Measurements from ENCODE around the gene RANBP10. TPM values are rescaled to one million over a fixed set of nuclear protein-coding genes. Genes with fewer than 3 reads are reported as not detected.

The RANBP10 gene
- total and polyA plus RNA-seq, 4 donors = 6.7 to 23.0 (median 14.3) TPM

DNA sequence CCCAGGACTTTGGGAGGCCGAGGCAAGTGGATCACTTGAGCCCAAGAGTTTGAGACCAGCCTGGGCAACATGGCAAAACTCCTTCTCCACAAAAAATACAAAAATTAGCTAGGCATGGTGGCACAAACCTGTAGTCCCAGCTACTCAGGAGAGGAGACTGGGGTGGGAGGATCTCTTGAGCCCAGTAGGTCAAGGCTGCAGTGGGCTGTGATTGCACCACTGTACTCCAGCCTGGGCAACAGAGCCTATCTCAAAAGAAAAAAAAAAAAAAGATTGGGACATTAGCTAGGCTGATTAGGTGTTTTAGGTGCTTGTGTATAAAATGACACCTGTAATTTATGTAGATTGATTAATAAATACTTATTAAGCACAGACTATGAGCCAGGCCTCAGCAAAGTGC lies 97.3 kb downstream of the RANBP10 start:
- TF ChIP-seq, protein P1, sequence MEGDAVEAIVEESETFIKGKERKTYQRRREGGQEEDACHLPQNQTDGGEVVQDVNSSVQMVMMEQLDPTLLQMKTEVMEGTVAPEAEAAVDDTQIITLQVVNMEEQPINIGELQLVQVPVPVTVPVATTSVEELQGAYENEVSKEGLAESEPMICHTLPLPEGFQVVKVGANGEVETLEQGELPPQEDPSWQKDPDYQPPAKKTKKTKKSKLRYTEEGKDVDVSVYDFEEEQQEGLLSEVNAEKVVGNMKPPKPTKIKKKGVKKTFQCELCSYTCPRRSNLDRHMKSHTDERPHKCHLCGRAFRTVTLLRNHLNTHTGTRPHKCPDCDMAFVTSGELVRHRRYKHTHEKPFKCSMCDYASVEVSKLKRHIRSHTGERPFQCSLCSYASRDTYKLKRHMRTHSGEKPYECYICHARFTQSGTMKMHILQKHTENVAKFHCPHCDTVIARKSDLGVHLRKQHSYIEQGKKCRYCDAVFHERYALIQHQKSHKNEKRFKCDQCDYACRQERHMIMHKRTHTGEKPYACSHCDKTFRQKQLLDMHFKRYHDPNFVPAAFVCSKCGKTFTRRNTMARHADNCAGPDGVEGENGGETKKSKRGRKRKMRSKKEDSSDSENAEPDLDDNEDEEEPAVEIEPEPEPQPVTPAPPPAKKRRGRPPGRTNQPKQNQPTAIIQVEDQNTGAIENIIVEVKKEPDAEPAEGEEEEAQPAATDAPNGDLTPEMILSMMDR (IDR thresholded peaks at IDR 0.05; ENCODE audit: control extremely low read depth, extremely low read depth) = no peak
- H3K36me3 ChIP-seq (ENCODE audit: control insufficient read depth in 4 of 4, insufficient read depth in 4 of 4, low read length in 4 of 4) = no peaks in the 10 kb centered on the region
- no peaks in the 10 kb centered on the region for H3K27me3 ChIP-seq (ENCODE audit: control insufficient read depth in 3 of 3, insufficient read depth in 3 of 3, low read length in 2 of 3)
- no peak overlapping the region for H3K27ac ChIP-seq (ENCODE audit: low read depth in 1 of 2, low read length in 1 of 2)
- DNase-seq = no peak
- H3K4me3 ChIP-seq = no peak overlapping the region
- no peak overlapping the region for H3K9ac ChIP-seq (ENCODE audit: insufficient read depth in 1 of 2, low read length in 2 of 2)
- whole genome bisulfite sequencing, 2 donors = 87% methylated on average over 1 of the region's 1 CpG
- peaks cover 0 to 3% (median 0%) of the 10 kb centered on the region in 5 donors for H3K4me1 ChIP-seq (ENCODE audit: control insufficient read depth in 5 of 5, insufficient read depth in 5 of 5, low read length in 5 of 5)
- ATAC-seq (ENCODE audit: insufficient read depth, low FRiP score) = no peak
- no peaks in the 10 kb centered on the region for H3K9me3 ChIP-seq (ENCODE audit: control insufficient read depth in 4 of 4, insufficient read depth in 3 of 4, low read length in 3 of 4)

GRCh38 chr16:67708368-67708771 lies 98.0 kb downstream of the RANBP10 start:
- no peak for ATAC-seq (ENCODE audit: insufficient read depth, low FRiP score)

GRCh38 chr16:67707790-67708189 lies 98.6 kb downstream of the RANBP10 start:
- TF ChIP-seq, protein P1 (IDR thresholded peaks at IDR 0.05; ENCODE audit: control extremely low read depth, extremely low read depth) = no peak
- no peak for DNase-seq
- Histone ChIP-seq H3K36me3 (ENCODE audit: control insufficient read depth in 4 of 4, insufficient read depth in 4 of 4, low read length in 4 of 4) (no peaks in the 10 kb centered on the region), H3K9ac (ENCODE audit: insufficient read depth in 1 of 2, low read length in 2 of 2) (no peak overlapping the region), H3K4me1 (ENCODE audit: control insufficient read depth in 5 of 5, insufficient read depth in 5 of 5, low read length in 5 of 5) (peaks cover 0 to 5% (median 0%) of the 10 kb centered on the region in 5 donors), H3K27ac (ENCODE audit: low read depth in 1 of 2, low read length in 1 of 2) (no peak overlapping the region), H3K4me3 (no peak overlapping the region), H3K9me3 (ENCODE audit: control insufficient read depth in 4 of 4, insufficient read depth in 3 of 4, low read length in 3 of 4) (no peaks in the 10 kb centered on the region), H3K27me3 (ENCODE audit: control insufficient read depth in 3 of 3, insufficient read depth in 3 of 3, low read length in 2 of 3) (no peaks in the 10 kb centered on the region)
- WGBS, 2 donors = 97 to 99% methylated on average over 5 of the region's 5 CpGs
- ATAC-seq (ENCODE audit: insufficient read depth, low FRiP score) = no peak

More at GRCh38 chr16:67708368-67708771, 98.0 kb downstream of the RANBP10 start:
- Histone ChIP-seq H3K9me3 (ENCODE audit: control insufficient read depth in 4 of 4, insufficient read depth in 3 of 4, low read length in 3 of 4) (no peaks in the 10 kb centered on the region), H3K27me3 (ENCODE audit: control insufficient read depth in 3 of 3, insufficient read depth in 3 of 3, low read length in 2 of 3) (no peaks in the 10 kb centered on the region), H3K36me3 (ENCODE audit: control insufficient read depth in 4 of 4, insufficient read depth in 4 of 4, low read length in 4 of 4) (no peaks in the 10 kb centered on the region), H3K9ac (ENCODE audit: insufficient read depth in 1 of 2, low read length in 2 of 2) (no peak overlapping the region), H3K27ac (ENCODE audit: low read depth in 1 of 2, low read length in 1 of 2) (no peak overlapping the region), H3K4me3 (no peak overlapping the region), H3K4me1 (ENCODE audit: control insufficient read depth in 5 of 5, insufficient read depth in 5 of 5, low read length in 5 of 5) (peaks cover 0 to 4% (median 0%) of the 10 kb centered on the region in 5 donors)
- no peak for DNase-seq
- 40 to 86% methylated on average over 2 of the region's 2 CpGs for WGBS, 2 donors
- TF ChIP-seq, protein P1 (IDR thresholded peaks at IDR 0.05; ENCODE audit: control extremely low read depth, extremely low read depth) = no peak

GRCh38 chr16:67707210-67707609 lies 99.2 kb downstream of the RANBP10 start:
- H3K27me3 ChIP-seq (ENCODE audit: control insufficient read depth in 3 of 3, insufficient read depth in 3 of 3, low read length in 2 of 3) = no peaks in the 10 kb centered on the region
- TF ChIP-seq, protein P1 (IDR thresholded peaks at IDR 0.05; ENCODE audit: control extremely low read depth, extremely low read depth) = no peak
- peaks cover 0 to 5% (median 0%) of the 10 kb centered on the region in 5 donors for H3K4me1 ChIP-seq (ENCODE audit: control insufficient read depth in 5 of 5, insufficient read depth in 5 of 5, low read length in 5 of 5)
- H3K27ac ChIP-seq (ENCODE audit: low read depth in 1 of 2, low read length in 1 of 2) = no peak overlapping the region
- no peak overlapping the region for H3K9ac ChIP-seq (ENCODE audit: insufficient read depth in 1 of 2, low read length in 2 of 2)
- DNase-seq (no peak), ATAC-seq (ENCODE audit: insufficient read depth, low FRiP score) (no peak)
- WGBS, 2 donors = 95 to 97% methylated on average over 4 of the region's 4 CpGs
- no peaks in the 10 kb centered on the region for H3K36me3 ChIP-seq (ENCODE audit: control insufficient read depth in 4 of 4, insufficient read depth in 4 of 4, low read length in 4 of 4)
- H3K4me3 ChIP-seq = no peak overlapping the region
- no peaks in the 10 kb centered on the region for H3K9me3 ChIP-seq (ENCODE audit: control insufficient read depth in 4 of 4, insufficient read depth in 3 of 4, low read length in 3 of 4)

Data from lung (tissue), 12 donors.